Jurkat, Clone E6-1 (cell line): Measurements from ENCODE around the gene RRH. TPM values are rescaled to one million over a fixed set of nuclear protein-coding genes. Genes with fewer than 3 reads are reported as not detected.
"Not testable (repeated sequence)": the region's sequence is repeated elsewhere in the genome, so short reads cannot be mapped to it uniquely, and the experiment has no call there.

Source experiments
- DNase-seq: peaks from one replicate; pipeline ENCODE4 v3.0.0-alpha.2; 2011; ENCODE audit warnings: low read depth, low spot score
- H3K4me3 ChIP-seq: 2 replicates; pipeline ENCODE4 v1.5.1; 2011; ENCODE audit warnings: mild to moderate bottlenecking, low read length, control low read depth, moderate library complexity
- polyA plus RNA-seq: library from polyadenylated mRNA; unstranded; fragments of >200 nt; gene quantifications from one replicate; pipeline ENCODE4 v1.2.1, GENCODE V29; 2012; ENCODE audit warnings: missing spikeins; ENCODE audit not compliant: insufficient read length, insufficient read depth

RRH gene, protein sequence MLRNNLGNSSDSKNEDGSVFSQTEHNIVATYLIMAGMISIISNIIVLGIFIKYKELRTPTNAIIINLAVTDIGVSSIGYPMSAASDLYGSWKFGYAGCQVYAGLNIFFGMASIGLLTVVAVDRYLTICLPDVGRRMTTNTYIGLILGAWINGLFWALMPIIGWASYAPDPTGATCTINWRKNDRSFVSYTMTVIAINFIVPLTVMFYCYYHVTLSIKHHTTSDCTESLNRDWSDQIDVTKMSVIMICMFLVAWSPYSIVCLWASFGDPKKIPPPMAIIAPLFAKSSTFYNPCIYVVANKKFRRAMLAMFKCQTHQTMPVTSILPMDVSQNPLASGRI
- polyA plus RNA-seq, result not detected

DNA sequence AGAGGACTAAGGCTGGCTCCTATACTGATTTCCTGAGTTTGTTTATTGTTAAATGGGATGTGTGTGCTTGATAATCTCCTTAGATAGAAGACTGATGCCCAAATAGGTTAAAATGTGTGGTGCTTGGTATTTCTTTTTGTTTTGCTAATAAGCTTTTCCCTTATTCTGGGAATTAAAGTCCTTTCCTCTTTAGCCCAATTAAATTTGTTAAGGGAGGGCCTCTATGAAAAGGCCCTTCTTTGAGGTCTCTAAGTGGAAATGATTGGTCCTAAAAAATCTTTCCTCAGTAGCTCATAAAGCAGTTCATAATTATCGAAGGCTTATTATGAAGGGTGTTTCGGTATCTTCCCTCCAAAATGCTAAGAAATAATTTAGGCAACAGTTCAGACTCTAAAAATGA, at the start of gene RRH:
TSS of gene RRH (plus strand) at position 301 of the 400 bp plus-strand sequence. CDS start at position 357, 56 bp downstream.
- H3K4me3 ChIP-seq, result no peak within 1 kb of the TSS
- DNase-seq, result no peak

DNA sequence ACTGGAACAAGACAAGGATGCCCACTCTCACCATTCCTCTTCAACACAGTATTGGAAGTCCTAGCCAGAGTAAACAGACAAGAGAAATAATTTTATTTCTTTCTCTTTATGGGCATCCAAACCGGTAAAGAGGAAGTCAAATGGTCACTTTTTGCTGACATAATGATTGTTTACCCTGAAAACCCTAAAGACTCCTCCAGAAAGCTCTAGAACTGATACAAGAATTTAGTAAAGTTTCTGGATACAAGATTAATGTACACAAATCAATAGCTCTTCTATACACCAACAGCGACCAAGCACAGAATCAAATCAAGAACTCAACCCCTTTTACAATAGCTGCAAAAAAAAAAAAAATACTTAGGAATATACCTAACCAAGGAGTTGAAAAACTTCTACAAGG, 45.7 kb upstream of the RRH start:
- not testable (repeated sequence) for H3K4me3 ChIP-seq, DNase-seq

DNA sequence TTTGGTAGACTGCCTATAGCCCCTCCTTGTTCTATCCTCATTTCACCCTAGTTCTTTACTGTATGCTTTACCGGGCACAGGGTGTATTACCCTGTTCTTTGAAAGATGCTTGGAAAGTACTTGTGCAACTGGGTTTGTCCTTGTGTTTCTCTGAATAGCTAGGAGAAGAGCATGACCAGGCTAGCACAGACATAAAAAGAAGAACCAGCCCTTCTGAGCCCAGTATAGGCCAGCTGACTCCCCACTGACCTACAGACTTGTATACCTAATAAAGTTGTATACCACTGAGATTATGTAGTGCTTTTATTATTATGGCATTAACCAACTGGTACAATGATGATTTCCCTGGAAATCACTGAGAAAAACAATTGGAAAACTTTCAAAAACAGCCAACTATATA, 40.9 kb upstream of the RRH start:
- H3K4me3 ChIP-seq, result no peak overlapping the region
- DNase-seq, result no peak

DNA sequence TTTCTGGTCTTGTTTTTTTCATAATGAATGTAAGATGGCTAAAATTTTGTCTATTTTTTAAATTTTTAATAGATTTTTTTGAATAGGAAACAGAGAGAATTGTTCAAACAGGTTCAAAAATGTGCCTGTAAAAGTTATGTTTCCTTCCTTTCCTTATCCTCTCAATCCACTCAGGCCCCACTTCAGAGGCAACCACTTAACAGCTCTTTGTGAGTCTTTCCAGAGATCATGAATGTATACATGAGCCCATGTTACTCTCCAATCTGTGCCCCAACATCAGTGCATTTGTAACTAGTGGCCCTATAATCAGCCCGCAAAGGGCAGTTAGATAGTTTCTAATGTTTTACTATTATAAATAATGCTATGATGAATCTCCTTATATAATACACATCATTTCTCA, 40.0 kb upstream of the RRH start:
- H3K4me3 ChIP-seq, result no peak overlapping the region
- no peak for DNase-seq

DNA sequence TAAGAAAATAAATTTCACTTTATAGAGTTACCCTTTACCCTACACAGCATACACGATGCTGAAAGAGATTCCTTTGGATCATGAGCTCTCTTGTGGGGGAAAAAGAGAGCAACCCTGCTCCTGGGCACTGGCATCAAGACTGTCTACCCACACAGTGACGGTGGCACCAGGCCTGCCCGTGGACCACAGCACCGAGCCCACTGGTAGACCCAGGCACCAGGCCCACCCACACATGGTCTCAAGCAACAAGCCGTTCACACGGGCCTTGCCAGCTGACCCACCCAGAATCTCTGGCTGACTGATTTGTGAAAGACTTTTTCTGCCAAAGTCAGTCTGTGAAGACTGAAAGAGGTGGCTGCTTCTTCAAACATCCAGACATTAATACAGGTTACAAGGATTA, 32.7 kb upstream of the RRH start:
- DNase-seq, result no peak
- no peak overlapping the region for H3K4me3 ChIP-seq

DNA sequence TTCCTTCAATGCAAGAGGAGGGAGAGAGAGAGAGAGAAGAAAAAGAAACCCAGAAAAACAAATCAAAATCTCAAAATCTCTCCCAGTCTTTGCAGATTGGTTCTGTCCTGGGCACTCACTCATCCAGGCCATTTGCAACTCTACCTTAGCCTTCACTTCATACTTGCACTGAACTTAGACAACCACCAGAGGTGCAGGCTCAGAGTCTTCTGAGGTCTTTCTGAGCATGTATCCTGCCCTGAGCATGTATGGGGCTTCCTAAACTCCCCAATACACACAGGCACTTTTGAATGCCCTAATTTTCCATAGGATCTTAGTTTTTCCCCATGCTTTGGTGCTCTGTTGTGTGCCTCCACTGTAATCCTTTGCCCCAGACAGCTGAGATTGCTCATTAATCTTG, 28.9 kb upstream of the RRH start:
- DNase-seq, result no peak
- H3K4me3 ChIP-seq, result no peak overlapping the region

DNA sequence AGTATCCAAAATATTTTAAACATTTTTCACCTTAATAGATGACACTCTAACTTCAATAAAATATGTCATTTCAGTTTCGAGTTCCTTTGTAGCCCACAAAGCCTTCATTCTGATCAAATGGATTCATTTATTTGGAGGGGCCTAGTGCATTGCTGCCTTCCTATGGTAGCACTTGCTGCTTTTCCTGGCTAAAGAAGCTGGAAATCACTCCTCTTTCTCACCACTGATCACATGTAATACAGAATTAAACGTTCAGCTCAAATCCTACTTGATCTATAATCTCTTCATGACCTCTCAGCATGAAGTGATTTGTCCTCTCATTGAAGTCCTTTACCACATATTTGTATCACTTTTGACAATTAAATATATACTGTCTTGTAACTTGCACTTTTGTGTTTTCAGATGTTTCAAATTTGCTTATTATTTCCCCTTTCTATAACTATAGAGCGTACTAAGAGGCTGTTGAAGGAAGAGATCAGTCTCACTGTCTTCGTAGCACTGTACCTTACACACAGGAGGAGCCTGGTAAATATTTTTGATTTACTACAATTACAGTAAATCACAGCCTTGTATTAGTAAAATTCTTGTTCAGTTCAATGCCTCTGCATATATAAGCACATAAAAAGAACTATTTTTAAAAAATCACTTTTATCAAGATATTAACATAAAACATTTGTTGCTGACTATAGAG, 26.5 kb upstream of the RRH start:
- no peak for DNase-seq
- H3K4me3 ChIP-seq, result no peak overlapping the region

DNA sequence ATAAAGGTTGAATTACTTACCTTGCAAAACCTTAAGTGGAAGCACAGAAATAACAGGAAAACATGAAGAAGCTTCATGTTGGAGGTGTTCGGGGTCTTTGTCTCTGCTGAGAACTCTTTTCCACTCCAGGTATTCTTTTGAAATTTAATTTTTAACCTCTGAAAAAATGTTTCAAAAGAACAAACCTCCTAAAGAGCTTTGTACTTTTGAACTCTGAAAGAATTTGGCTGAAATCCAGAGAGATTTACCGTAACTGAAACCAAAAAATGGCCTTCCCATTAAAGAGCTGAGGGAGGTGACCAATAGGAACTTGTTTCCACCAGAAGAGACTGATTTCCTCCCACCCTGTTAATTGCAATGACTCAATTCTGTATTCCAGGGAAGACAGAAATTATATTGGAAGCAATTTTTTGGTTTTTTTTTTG, 25.9 kb upstream of the RRH start, which contains the start of gene CFI:
TSS of gene CFI (minus strand) at position 105 of the 425 bp plus-strand sequence. CDS start at position 77, 28 bp downstream.
- no peak for DNase-seq
- no peak within 1 kb of the TSS for H3K4me3 ChIP-seq

DNA sequence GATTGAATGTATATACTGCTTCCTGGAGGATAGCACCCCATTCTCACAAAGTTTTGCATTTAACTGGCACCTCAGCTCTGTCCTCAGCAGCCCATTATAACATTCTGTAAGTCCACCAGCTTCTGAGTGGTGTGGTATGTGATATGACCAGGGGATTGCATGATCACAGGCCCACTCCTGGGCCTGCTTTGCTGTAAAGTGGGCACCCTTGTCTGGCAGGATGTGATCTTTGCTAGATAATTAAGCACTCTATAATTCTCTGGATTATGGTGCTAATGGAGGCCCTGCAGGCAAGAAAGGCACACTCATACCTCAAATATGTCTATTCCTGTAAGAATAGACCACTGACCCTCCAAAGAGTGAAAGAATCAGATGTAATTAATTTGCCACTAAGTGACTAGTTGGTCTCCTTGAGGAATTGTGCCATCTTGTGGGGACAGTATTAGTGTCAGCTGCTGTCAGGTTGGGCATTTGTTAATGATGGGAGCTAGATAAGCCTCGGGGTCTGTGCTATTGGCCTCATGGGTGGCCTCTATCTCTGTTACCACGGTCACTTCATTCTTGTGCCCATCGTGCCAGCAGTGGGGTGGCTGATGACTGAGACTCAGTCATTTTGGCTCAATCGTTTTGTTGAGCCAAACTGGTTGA, 23.7 kb upstream of the RRH start:
- no peak overlapping the region for H3K4me3 ChIP-seq
- no peak for DNase-seq

DNA sequence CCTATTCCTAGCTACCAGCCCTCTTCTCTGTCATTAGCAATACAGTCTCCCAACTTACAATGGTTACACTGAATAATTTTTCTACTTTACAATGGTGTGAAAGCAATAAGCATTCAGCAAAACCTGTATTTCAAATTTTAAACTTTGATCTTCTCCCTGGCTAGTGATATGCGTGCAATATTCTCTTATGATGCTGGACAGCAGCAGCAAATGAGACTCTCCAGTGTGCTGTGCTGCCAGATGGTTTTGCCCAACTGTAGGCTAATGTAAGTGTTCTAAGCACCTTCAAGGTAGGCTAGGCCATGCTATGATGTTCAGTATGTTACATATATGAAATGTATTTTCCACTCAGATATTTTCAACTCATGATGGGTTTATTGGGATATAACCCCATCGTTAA, 18.1 kb upstream of the RRH start:
- DNase-seq, result no peak
- no peak overlapping the region for H3K4me3 ChIP-seq

DNA sequence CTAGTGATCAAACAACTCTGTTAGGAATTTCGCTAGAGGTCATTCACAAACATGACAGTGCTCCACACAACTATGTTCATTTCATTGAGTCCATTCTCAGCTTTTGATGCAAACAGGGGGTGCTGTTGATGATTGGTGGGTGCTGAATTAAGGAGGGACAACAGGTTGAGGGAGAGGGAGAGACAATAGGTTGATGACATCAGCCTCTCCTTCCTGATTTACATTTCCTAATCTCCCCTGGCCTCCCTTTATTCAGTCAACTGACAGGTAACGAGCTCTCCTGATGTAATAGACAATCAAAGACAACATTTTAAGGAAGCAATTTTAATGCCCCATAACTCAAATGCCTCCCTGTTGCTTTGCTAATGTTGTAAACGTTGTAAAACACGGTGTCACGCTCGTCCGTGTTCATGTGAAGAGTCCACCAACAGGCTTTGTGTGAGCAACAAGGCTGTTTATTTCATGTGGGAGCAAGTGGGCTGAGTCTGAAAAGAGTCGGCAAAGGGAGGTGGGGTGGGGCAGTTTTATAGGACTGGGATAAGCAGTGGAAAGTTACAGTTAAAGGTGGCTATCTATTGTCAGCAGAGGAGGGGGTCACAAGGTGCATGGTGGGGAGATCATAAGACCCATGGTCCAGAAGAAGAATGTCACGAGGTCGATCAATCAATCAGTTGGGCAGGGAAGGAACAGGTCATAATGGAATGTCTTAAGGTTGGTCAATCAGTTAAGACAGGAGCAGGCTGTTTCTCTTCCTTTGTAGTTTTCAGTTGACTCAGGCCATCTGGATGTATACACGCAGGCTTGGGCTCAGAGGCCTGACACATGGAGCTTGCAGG, 17.0 kb upstream of the RRH start:
- no peak overlapping the region for H3K4me3 ChIP-seq
- DNase-seq, result no peak

DNA sequence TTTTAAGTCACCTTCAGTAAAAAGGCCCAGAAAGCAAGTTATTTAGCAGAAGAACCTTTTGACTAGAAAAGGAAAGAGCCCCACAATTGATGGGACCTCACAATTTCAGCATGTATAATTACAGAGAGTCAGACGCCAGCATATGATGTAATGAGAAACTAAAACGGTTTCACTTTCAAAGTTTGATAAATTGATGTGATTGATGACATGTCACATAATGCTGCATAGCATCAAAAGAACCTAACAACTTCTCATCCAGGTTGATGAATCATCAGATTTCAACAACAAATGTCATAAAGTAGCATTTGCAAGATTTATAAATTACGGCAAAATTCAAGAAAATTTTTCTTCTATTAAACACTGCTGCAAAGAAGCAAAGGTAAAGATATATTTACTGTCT, 16.1 kb upstream of the RRH start:
- no peak for DNase-seq
- H3K4me3 ChIP-seq, result no peak overlapping the region

DNA sequence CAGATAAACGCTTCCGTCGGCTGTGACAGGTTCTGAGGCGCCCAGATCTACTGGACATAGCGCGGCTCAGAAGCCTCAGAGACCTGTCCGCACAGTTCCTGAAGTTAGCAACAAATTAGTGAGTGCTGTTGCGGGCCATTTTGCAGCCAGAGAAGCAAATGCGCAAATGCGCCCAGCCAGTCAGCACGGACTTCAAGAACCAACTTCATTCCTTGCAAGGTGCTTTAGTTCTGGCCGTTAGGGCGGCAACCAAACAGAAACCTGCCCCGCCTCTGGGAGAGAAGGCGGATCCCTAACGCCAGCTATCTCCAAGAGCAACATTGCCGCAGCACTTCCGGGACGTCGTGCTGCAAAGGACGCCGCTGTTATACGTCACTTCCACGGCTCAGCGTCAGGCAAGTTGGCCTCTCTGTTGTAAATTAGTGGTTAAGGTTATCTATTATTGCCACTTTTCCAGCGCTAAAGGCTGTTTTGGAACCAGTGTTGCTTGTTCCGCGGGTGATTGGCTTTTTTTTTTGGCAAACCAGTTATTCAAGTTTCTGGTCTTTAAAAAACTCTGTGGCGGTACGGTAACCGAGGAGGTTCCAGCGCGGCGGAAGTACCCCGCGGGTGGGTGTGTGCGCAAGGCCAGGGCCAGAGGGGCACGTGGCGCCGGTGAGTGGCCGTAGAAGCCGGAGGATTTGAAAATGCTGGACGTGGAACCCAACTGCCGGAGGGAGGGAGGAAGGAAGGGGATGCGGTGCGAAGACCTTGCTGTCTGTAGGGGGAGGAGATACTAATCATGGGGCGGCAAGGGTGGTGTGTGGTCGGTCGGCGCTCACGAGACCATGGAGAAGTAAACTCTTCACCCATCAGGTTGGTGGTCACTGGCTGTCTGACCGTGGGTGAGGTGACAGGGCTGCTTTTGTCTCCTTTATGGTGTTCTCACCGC, 12.4 kb upstream of the RRH start, which contains the start of gene GAR1:
TSS of gene GAR1 (plus strand) at position 612 of the 931 bp plus-strand sequence. CDS start 403 bp downstream, outside the sequence.
- H3K4me3 ChIP-seq, result peak within 1 kb of the TSS; percentile 99
- peak; percentile 93 for DNase-seq

DNA sequence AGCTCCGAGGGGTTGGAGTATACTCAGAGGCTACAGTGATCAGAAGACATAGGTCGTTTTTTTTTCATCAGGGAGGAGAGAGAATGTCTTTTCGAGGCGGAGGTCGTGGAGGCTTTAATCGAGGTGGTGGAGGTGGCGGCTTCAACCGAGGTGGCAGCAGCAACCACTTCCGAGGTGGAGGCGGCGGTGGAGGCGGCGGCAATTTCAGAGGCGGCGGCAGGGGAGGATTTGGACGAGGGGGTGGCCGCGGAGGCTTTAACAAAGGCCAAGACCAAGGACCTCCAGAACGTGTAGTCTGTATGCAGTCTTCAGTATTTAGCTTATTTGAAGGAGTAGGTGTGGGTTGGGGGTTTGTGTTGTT, 11.7 kb upstream of the RRH start:
- DNase-seq, result no peak
- H3K4me3 ChIP-seq, result peak overlapping the region; percentile 99

DNA sequence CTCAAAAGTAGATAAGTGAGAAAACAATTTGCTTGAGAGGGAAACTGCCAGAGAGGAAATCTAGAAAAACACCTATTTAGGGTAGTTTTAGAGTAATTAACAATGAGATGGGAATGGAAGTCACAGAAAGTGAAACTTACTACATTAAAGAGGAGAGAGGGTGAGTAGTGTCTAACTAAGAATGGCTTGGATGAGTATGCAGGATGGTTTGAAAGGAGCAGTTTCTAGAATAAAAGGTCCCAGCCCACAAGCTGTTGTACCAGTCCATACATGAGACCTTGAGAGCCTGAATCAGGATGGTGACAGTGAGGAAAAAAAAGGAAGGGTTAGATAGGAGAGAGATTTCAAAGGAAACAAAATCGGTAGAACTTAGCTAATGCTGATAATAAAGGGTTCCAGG, 10.9 kb upstream of the RRH start:
- DNase-seq, result no peak
- peak overlapping the region; percentile 99 for H3K4me3 ChIP-seq

DNA sequence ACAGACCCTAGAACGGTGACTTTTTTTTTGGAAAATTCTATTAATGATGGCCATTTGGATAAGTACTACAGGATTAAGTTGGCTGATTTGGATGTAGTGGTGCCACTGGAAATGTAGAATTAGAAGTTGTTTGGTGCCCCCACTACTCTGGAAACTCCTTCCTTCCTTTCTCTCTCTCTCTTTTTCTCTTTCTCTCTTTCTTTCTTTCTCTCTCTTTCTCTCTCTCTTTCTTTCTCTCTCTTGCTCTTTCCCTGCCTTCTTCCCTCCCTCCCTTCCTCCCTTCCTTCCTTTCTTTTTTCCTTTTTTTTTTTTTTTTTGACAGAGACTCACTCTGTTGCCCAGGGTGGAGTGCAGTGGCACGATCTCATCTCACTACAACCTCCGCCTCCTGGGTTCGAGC, 9.5 kb upstream of the RRH start:
- no peak for DNase-seq
- H3K4me3 ChIP-seq, result no peak overlapping the region

DNA sequence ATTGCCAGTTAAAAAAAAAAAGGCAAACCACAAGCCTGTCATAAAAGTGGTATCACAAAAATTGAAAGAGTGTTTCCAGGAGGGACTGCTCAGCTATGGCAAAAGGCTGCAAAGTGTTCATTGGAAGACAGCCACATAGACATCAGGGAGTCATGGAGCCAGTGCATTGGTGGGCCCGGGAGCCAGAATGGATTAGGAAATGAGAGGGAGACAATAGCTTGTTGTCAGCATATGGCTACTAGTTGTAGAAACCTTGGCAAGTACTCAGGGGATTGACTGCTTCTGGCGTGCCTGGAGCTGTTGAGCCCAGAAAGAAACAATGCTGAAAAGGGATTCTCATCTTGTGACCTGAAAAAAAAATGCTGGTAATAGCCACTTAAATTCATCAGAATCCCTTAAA, 7.2 kb upstream of the RRH start:
- DNase-seq, result no peak
- H3K4me3 ChIP-seq, result no peak overlapping the region

DNA sequence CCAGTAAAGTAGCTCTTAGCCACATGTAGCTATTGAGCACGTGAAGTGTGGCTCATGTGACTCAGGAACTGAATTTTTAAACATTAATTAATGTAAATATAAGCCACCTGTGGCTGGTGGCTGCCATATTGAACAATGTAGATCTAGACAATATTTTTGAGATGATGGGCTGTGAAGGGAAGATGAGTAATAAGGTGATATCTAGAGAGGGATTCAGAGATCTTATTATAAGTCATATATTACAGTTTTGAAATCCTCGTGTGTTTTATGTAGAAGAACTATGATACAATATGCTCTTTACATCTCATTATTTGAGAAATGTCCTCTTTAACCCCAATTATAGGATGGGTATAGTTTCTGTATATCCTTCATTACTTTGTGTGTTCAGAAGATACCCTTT, 6.6 kb upstream of the RRH start:
- no peak for DNase-seq
- H3K4me3 ChIP-seq, result no peak overlapping the region
